HepG2 (cell line): ENCODE data around the gene CYBC1. TPM values are rescaled to one million over a fixed set of nuclear protein-coding genes. Genes with fewer than 3 reads are reported as not detected.

Source experiments
- CEBPB ChIP-seq: IDR thresholded peaks from 2 replicates; pipeline ENCODE4 v1.6.1; 2011; ENCODE audit warnings: low read depth, low read length, improper control_type of control experiment, borderline replicate concordance
- JUN ChIP-seq: sonication (generic); formaldehyde crosslinking; IDR thresholded peaks from 2 replicates; pipeline ENCODE4 v1.4.0; 2020; ENCODE audit warnings: mild to moderate bottlenecking, missing genetic modification reagents
- TAF1 ChIP-seq: sonication (generic); formaldehyde crosslinking; IDR thresholded peaks from 2 replicates; pipeline ENCODE4 v1.4.0; 2020; ENCODE audit warnings: missing genetic modification reagents
- ZNF234 ChIP-seq: sonication (generic); formaldehyde crosslinking; conservative IDR thresholded peaks from 2 replicates; pipeline ENCODE4 v1.5.1; 2020; ENCODE audit warnings: mild to moderate bottlenecking, missing genetic modification reagents
- ZNF451 ChIP-seq: sonication (generic); formaldehyde crosslinking; IDR thresholded peaks from 2 replicates; pipeline ENCODE4 v1.5.0; 2020; ENCODE audit warnings: mild to moderate bottlenecking, missing genetic modification reagents
- polyA plus RNA-seq, 8 experiments: library from polyadenylated mRNA; depleted of rRNA in 3 of 8; stranded (reverse) in 7 of 8; unstranded in 1 of 8; fragments of >200 nt; fragmentation: Illumina TruSeq in 4 of 8; extraction: Trizol in 4 of 8; gene quantifications; 2 replicates each; pipeline versions ENCODE4 v1.2.1 to v1.2.3, GENCODE V29; 2011 to 2016; ENCODE audit warnings: low read depth in 4 of 8, missing spikeins in 1 of 8, mixed read lengths in 1 of 8; ENCODE audit not compliant: insufficient read depth in 1 of 8
- total RNA-seq, 5 experiments: library from RNA; depleted of rRNA; stranded (reverse); fragments of >200 nt; fragmentation: Illumina TruSeq; extraction: Trizol; gene quantifications; 2 replicates each; pipeline ENCODE4 v1.2.3, GENCODE V29; 2016; ENCODE audit warnings: low read depth in 1 of 5
- TF ChIP-seq, protein P1 (sequence below): sonication (generic); formaldehyde crosslinking; IDR thresholded peaks from 2 replicates; pipeline ENCODE4 v1.5.0; 2020; ENCODE audit warnings: mild to moderate bottlenecking, missing genetic modification reagents, moderate library complexity
- TF ChIP-seq, protein P2 (sequence below): fragments of 450-650 bp; IDR thresholded peaks from 2 replicates; pipeline ENCODE4 v1.6.1; 2016
- TF ChIP-seq, protein P3 (sequence below): sonication (generic); formaldehyde crosslinking; IDR thresholded peaks from 2 replicates; pipeline ENCODE4 v1.4.0; 2020; ENCODE audit warnings: missing genetic modification reagents, mild to moderate bottlenecking, borderline replicate concordance
- TF ChIP-seq, protein P4 (sequence below): sonication (generic); formaldehyde crosslinking; IDR thresholded peaks from 2 replicates; pipeline ENCODE4 v1.5.0; 2020; ENCODE audit warnings: missing genetic modification reagents
- TF ChIP-seq, protein P5 (sequence below): sonication (generic); formaldehyde crosslinking; IDR thresholded peaks from 2 replicates; pipeline ENCODE4 v1.4.0; 2020; ENCODE audit warnings: low read depth, missing genetic modification reagents
- TF ChIP-seq, protein P6 (sequence below): sonication (generic); formaldehyde crosslinking; IDR thresholded peaks from 2 replicates; pipeline ENCODE4 v1.4.0; 2020; ENCODE audit warnings: mild to moderate bottlenecking, missing genetic modification reagents, borderline replicate concordance

CYBC1 gene
- total and polyA plus RNA-seq, 2 of the 13 experiments (the other 11 are each of a cell fraction or from before 2014, with no cell fraction given) = 43.4 to 44.1 TPM

DNA sequence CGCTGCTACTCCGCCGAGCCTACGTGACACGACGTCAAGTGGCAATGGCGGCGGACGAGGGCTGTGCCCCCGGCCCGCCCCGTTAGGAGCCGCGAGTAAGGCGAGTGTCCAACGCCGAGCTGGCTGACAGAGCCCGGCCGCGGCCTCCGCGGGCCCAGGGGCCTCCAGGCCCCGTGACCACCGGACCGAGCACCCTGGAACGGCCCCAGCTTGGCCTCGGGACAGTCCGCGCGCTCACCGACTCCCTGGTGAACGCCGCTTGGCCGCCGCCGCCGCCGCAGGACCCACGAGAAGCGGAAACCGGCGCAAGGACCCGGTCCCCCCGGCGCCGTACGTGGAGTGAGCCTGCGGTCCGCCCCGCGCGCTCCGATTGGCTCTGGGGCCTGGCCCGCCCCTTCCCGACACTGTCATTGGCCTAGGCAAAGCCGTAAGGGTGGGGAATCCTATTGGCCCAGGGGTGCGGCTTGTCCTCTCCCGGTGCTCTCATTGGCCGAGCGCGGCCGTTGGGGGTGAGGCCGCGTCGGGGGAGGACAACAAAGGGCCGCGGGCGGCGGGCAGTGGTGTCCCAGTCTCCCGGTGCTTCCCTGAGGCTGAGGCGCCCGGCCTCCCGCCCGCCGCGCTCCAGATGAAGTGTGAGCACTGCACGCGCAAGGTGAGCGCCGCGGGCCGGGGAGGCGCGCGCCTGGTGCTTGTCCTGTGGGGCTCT lies 7.8 kb upstream of the CYBC1 start, which contains the start of gene NARF (continued):
- TF ChIP-seq, protein P1, sequence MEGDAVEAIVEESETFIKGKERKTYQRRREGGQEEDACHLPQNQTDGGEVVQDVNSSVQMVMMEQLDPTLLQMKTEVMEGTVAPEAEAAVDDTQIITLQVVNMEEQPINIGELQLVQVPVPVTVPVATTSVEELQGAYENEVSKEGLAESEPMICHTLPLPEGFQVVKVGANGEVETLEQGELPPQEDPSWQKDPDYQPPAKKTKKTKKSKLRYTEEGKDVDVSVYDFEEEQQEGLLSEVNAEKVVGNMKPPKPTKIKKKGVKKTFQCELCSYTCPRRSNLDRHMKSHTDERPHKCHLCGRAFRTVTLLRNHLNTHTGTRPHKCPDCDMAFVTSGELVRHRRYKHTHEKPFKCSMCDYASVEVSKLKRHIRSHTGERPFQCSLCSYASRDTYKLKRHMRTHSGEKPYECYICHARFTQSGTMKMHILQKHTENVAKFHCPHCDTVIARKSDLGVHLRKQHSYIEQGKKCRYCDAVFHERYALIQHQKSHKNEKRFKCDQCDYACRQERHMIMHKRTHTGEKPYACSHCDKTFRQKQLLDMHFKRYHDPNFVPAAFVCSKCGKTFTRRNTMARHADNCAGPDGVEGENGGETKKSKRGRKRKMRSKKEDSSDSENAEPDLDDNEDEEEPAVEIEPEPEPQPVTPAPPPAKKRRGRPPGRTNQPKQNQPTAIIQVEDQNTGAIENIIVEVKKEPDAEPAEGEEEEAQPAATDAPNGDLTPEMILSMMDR (CRISPR knock-in tag) = no peak
- TF ChIP-seq TAF1 (peak; percentile 98), ZNF451 (CRISPR knock-in tag) (peak; percentile 59; the same call in 1 of the 2 replicates), CEBPB (no peak), JUN (CRISPR knock-in tag) (peak; percentile 82; the same call in 1 of the 2 replicates), ZNF234 (peak; percentile 71; the same call in 1 of the 2 replicates)
- TF ChIP-seq, protein P2, sequence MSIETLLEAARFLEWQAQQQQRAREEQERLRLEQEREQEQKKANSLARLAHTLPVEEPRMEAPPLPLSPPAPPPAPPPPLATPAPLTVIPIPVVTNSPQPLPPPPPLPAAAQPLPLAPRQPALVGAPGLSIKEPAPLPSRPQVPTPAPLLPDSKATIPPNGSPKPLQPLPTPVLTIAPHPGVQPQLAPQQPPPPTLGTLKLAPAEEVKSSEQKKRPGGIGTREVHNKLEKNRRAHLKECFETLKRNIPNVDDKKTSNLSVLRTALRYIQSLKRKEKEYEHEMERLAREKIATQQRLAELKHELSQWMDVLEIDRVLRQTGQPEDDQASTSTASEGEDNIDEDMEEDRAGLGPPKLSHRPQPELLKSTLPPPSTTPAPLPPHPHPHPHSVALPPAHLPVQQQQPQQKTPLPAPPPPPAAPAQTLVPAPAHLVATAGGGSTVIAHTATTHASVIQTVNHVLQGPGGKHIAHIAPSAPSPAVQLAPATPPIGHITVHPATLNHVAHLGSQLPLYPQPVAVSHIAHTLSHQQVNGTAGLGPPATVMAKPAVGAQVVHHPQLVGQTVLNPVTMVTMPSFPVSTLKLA = peak; percentile 62
- TF ChIP-seq, protein P3, sequence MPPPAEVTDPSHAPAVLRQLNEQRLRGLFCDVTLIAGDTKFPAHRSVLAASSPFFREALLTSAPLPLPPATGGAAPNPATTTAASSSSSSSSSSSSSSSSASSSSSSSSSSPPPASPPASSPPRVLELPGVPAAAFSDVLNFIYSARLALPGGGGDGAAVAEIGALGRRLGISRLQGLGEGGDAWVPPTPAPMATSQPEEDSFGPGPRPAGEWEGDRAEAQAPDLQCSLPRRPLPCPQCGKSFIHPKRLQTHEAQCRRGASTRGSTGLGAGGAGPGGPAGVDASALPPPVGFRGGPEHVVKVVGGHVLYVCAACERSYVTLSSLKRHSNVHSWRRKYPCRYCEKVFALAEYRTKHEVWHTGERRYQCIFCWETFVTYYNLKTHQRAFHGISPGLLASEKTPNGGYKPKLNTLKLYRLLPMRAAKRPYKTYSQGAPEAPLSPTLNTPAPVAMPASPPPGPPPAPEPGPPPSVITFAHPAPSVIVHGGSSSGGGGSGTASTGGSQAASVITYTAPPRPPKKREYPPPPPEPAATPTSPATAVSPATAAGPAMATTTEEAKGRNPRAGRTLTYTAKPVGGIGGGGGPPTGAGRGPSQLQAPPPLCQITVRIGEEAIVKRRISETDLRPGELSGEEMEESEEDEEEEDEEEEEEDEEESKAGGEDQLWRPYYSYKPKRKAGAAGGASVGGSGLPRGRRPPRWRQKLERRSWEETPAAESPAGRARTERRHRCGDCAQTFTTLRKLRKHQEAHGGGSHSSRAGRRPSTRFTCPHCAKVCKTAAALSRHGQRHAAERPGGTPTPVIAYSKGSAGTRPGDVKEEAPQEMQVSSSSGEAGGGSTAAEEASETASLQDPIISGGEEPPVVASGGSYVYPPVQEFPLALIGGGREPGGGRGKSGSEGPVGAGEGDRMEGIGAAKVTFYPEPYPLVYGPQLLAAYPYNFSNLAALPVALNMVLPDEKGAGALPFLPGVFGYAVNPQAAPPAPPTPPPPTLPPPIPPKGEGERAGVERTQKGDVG (CRISPR knock-in tag) = peak; percentile 93
- TF ChIP-seq, protein P4, sequence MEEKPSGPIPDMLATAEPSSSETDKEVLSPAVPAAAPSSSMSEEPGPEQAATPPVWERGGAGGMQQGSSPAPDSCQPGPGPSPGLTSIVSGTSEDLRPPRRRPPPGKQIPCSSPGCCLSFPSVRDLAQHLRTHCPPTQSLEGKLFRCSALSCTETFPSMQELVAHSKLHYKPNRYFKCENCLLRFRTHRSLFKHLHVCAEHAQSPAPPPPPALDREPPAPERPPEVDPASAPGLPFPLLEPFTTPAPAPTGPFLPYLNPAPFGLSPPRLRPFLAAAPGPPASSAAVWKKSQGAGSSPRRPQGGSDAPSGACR (CRISPR knock-in tag) = 0 out of 2 replicates have a peak, but pooled peaks have one; percentile 25
- TF ChIP-seq, protein P5, sequence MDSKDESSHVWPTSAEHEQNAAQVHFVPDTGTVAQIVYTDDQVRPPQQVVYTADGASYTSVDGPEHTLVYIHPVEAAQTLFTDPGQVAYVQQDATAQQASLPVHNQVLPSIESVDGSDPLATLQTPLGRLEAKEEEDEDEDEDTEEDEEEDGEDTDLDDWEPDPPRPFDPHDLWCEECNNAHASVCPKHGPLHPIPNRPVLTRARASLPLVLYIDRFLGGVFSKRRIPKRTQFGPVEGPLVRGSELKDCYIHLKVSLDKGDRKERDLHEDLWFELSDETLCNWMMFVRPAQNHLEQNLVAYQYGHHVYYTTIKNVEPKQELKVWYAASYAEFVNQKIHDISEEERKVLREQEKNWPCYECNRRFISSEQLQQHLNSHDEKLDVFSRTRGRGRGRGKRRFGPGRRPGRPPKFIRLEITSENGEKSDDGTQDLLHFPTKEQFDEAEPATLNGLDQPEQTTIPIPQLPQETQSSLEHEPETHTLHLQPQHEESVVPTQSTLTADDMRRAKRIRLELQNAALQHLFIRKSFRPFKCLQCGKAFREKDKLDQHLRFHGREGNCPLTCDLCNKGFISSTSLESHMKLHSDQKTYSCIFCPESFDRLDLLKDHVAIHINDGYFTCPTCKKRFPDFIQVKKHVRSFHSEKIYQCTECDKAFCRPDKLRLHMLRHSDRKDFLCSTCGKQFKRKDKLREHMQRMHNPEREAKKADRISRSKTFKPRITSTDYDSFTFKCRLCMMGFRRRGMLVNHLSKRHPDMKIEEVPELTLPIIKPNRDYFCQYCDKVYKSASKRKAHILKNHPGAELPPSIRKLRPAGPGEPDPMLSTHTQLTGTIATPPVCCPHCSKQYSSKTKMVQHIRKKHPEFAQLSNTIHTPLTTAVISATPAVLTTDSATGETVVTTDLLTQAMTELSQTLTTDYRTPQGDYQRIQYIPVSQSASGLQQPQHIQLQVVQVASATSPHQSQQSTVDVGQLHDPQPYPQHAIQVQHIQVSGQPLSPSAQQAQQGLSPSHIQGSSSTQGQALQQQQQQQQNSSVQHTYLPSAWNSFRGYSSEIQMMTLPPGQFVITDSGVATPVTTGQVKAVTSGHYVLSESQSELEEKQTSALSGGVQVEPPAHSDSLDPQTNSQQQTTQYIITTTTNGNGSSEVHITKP (CRISPR knock-in tag) = no peak; the same call in none of the 2 replicates
- TF ChIP-seq, protein P6, sequence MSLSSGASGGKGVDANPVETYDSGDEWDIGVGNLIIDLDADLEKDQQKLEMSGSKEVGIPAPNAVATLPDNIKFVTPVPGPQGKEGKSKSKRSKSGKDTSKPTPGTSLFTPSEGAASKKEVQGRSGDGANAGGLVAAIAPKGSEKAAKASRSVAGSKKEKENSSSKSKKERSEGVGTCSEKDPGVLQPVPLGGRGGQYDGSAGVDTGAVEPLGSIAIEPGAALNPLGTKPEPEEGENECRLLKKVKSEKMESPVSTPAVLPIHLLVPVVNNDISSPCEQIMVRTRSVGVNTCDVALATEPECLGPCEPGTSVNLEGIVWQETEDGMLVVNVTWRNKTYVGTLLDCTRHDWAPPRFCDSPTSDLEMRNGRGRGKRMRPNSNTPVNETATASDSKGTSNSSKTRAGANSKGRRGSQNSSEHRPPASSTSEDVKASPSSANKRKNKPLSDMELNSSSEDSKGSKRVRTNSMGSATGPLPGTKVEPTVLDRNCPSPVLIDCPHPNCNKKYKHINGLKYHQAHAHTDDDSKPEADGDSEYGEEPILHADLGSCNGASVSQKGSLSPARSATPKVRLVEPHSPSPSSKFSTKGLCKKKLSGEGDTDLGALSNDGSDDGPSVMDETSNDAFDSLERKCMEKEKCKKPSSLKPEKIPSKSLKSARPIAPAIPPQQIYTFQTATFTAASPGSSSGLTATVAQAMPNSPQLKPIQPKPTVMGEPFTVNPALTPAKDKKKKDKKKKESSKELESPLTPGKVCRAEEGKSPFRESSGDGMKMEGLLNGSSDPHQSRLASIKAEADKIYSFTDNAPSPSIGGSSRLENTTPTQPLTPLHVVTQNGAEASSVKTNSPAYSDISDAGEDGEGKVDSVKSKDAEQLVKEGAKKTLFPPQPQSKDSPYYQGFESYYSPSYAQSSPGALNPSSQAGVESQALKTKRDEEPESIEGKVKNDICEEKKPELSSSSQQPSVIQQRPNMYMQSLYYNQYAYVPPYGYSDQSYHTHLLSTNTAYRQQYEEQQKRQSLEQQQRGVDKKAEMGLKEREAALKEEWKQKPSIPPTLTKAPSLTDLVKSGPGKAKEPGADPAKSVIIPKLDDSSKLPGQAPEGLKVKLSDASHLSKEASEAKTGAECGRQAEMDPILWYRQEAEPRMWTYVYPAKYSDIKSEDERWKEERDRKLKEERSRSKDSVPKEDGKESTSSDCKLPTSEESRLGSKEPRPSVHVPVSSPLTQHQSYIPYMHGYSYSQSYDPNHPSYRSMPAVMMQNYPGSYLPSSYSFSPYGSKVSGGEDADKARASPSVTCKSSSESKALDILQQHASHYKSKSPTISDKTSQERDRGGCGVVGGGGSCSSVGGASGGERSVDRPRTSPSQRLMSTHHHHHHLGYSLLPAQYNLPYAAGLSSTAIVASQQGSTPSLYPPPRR = peak; percentile 75; the same call in 1 of the 2 replicates
